ENCODE data around the gene CDK16. TPM values are rescaled to one million over a fixed set of nuclear protein-coding genes. Genes with fewer than 3 reads are reported as not detected.

Gene CDK16
- total RNA-seq, 6 experiments from 2014 or later: 106 to 128 (median 114) TPM

GRCh38 chrX:47186096-47186740 lies 32.3 kb upstream of the CDK16 start:
- no peak for TF ChIP-seq CTCF (IDR thresholded peaks at IDR 0.05)
- Mint-ChIP-seq H3K27me3 (ENCODE audit: insufficient read depth) (peaks cover 5% of the 10 kb centered on the region), H3K4me1 (ENCODE audit: low read depth) (no peaks in the 10 kb centered on the region)

GRCh38 chrX:47187106-47187677 lies 31.3 kb upstream of the CDK16 start:
- Mint-ChIP-seq H3K4me1 (ENCODE audit: low read depth) (no peaks in the 10 kb centered on the region), H3K4me3 (no peak overlapping the region), H3K9me3 (no peaks in the 10 kb centered on the region), H3K27ac (no peak overlapping the region), H3K27me3 (ENCODE audit: insufficient read depth) (peaks cover 5% of the 10 kb centered on the region), H3K36me3 (ENCODE audit: low read depth) (peaks cover 5% of the 10 kb centered on the region)
- no peak for DNase-seq
- no peak for TF ChIP-seq CTCF (IDR thresholded peaks at IDR 0.05)

More at GRCh38 chrX:47186096-47186740, 32.3 kb upstream of the CDK16 start:
- Mint-ChIP-seq H3K4me3 (no peak overlapping the region), H3K36me3 (ENCODE audit: low read depth) (peaks cover 5% of the 10 kb centered on the region), H3K27ac (no peak overlapping the region), H3K9me3 (no peaks in the 10 kb centered on the region)
- DNase-seq: no peak

- H3K4me1 Mint-ChIP-seq (ENCODE audit: low read depth): peaks cover 12% of the 10 kb centered on the region
- H3K36me3 Mint-ChIP-seq (ENCODE audit: low read depth): peaks cover 11% of the 10 kb centered on the region
- no peak for DNase-seq
- H3K9me3 Mint-ChIP-seq: no peaks in the 10 kb centered on the region
- peaks cover 3% of the 10 kb centered on the region for H3K27me3 Mint-ChIP-seq (ENCODE audit: insufficient read depth)
- no peak for TF ChIP-seq CTCF (IDR thresholded peaks at IDR 0.05)
- H3K4me3 Mint-ChIP-seq: no peak overlapping the region
- no peak overlapping the region for H3K27ac Mint-ChIP-seq
These were observed 28.6 kb upstream of the CDK16 start for GRCh38 chrX:47189906-47190305.

GRCh38 chrX:47190445-47191269 lies 27.8 kb upstream of the CDK16 start:
- no peaks in the 10 kb centered on the region for H3K9me3 Mint-ChIP-seq
- H3K4me3 Mint-ChIP-seq: peak overlapping the region; percentile 93
- peaks cover 3% of the 10 kb centered on the region for H3K27me3 Mint-ChIP-seq (ENCODE audit: insufficient read depth)
- TF ChIP-seq CTCF (IDR thresholded peaks at IDR 0.05): no peak
- peaks cover 16% of the 10 kb centered on the region for H3K4me1 Mint-ChIP-seq (ENCODE audit: low read depth)
- peaks cover 12% of the 10 kb centered on the region for H3K36me3 Mint-ChIP-seq (ENCODE audit: low read depth)
- H3K27ac Mint-ChIP-seq: peak overlapping the region; percentile 75
- DNase-seq: peak; percentile 89

- DNase-seq: no peak
- H3K4me1 Mint-ChIP-seq (ENCODE audit: low read depth): peaks cover 23% of the 10 kb centered on the region
- H3K27ac Mint-ChIP-seq: peak overlapping the region; percentile 75
- TF ChIP-seq CTCF (IDR thresholded peaks at IDR 0.05): no peak
- peak overlapping the region; percentile 93 for H3K4me3 Mint-ChIP-seq
- H3K9me3 Mint-ChIP-seq: no peaks in the 10 kb centered on the region
- peaks cover 1% of the 10 kb centered on the region for H3K27me3 Mint-ChIP-seq (ENCODE audit: insufficient read depth)
- H3K36me3 Mint-ChIP-seq (ENCODE audit: low read depth): peaks cover 16% of the 10 kb centered on the region; the same call in 1 of the 2 replicates
These were observed 27.1 kb upstream of the CDK16 start for GRCh38 chrX:47191331-47191730.
